PFSK-1 (cell line): ENCODE measurements around the gene PTPRN2.

Source experiments
- FOXP2 ChIP-seq: optimal IDR thresholded peaks from 2 replicates; pipeline ENCODE3; 2011; ENCODE audit warnings: borderline replicate concordance, control low read depth, inconsistent platforms; ENCODE audit not compliant: insufficient read depth; ENCODE audit errors: extremely low read length, extremely low read depth
- POLR2AphosphoS5 ChIP-seq: IDR thresholded peaks from 2 replicates; pipeline ENCODE4 v1.6.1; 2012; ENCODE audit warnings: low read depth, mild to moderate bottlenecking, control low read depth, low read length, moderate library complexity
- SIN3A ChIP-seq: IDR thresholded peaks from 2 replicates; pipeline ENCODE4 v1.6.1; 2012; ENCODE audit warnings: mild to moderate bottlenecking, low read length, moderate library complexity, borderline replicate concordance; ENCODE audit not compliant: insufficient read depth
- TAF1 ChIP-seq: IDR thresholded peaks from 2 replicates; pipeline ENCODE4 v1.6.1; 2012; ENCODE audit warnings: low read length, control low read depth, borderline replicate concordance; ENCODE audit not compliant: insufficient read depth

DNA sequence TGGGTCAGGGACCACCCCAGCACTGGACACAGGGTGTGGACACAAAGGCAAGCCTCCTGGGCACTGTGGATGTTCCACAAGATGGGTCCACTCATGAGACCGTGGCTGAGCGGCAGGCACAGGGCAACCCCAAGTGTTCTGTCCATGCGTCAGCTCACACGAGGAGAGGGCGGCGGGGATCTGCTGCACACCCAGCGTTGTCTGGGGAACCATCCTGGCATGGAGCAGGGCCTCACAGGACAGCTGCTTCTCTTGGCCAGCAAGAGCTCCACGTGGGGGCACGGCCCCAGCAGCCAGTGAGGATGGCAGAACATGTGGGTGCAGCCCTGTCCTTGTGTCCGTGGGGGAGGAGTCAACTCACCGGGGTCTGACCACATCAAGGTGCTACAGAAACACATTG is 195.4 kb downstream of the PTPRN2 start:
- TF ChIP-seq POLR2AphosphoS5 (no peak), SIN3A (no peak), TAF1 (no peak), FOXP2 (no peak)
